Sigmoid colon (tissue), 4 donors: ENCODE results near the gene SDR9C7.
"Not testable (repeated sequence)": the region's sequence is repeated elsewhere in the genome, so short reads cannot be mapped to it uniquely, and the experiment has no call there.

Source experiments
- EP300 ChIP-seq, 4 donors: sonication (generic); formaldehyde crosslinking; IDR thresholded peaks; one replicate each; pipeline ENCODE4 v1.6.1; 2017; ENCODE audit warnings: antibody characterized with exemption in 4 of 4
- POLR2A ChIP-seq, 2 donors: fragments of 450-650 bp; IDR thresholded peaks; one replicate each; pipeline ENCODE4 v1.6.1; 2016; ENCODE audit warnings: antibody characterized with exemption in 2 of 2, mild to moderate bottlenecking in 2 of 2, moderate library complexity in 2 of 2
- TF ChIP-seq, protein P1 (sequence below), 4 experiments: fragments of 450-650 bp in 3 of 4; fragments of 200-600 bp in 1 of 4; IDR thresholded peaks; one replicate each; pipeline ENCODE4 v1.5.1; 2016 to 2019; ENCODE audit warnings: antibody characterized with exemption in 4 of 4, mild to moderate bottlenecking in 3 of 4, moderate library complexity in 2 of 4

DNA sequence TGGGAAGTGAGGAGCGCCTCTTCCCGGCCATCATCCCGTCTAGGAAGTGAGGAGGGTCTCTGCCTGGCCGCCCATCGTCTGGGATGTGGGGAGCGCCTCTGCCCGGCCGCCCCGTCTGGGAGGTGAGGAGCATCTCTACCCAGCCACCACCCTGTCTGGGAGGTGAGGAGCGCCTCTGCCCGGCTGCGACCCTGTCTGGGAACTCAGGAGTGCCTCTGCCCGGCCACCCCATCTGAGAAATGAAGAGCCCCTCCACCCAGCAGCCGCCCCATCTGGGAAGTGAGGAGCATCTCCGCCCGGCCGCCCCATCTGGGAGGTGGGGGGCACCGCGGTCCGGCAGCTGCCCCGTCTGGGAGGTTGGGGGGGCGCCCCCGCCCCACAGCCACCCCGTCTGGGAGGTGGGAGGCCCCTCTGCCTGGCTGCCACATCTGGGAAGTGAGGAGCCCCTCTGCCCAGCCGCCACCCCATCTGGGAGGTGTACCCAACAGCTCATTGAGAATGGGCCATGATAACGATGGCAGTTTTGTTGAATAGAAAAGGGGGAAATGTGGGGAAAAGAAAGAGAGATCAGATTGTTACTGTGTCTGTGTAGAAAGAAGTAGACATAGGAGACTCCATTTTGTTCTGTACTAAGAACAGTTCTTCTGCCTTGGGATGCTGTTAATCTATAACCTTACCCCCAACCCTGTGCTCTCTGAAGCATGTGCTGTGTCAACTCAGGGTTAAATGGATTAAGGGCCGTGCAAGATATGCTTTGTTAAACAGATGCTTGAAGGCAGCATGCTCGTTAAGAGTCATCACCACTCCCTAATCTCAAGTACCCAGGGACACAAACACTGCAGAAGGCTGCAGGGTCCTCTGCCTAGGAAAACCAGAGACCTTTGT is 54.7 kb downstream of the SDR9C7 start:
- TF ChIP-seq EP300, POLR2A (IDR thresholded peaks at IDR 0.05): not testable (repeated sequence)
- TF ChIP-seq, protein P1, sequence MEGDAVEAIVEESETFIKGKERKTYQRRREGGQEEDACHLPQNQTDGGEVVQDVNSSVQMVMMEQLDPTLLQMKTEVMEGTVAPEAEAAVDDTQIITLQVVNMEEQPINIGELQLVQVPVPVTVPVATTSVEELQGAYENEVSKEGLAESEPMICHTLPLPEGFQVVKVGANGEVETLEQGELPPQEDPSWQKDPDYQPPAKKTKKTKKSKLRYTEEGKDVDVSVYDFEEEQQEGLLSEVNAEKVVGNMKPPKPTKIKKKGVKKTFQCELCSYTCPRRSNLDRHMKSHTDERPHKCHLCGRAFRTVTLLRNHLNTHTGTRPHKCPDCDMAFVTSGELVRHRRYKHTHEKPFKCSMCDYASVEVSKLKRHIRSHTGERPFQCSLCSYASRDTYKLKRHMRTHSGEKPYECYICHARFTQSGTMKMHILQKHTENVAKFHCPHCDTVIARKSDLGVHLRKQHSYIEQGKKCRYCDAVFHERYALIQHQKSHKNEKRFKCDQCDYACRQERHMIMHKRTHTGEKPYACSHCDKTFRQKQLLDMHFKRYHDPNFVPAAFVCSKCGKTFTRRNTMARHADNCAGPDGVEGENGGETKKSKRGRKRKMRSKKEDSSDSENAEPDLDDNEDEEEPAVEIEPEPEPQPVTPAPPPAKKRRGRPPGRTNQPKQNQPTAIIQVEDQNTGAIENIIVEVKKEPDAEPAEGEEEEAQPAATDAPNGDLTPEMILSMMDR (IDR thresholded peaks at IDR 0.05) = not testable (repeated sequence)
